Endothelial cell of umbilical vein (primary cell): Measurements from ENCODE around the gene SNAP23. TPM values are rescaled to one million over a fixed set of nuclear protein-coding genes. Genes with fewer than 3 reads are reported as not detected.

Experiments
- BruUV-seq: library from RNA; stranded (reverse); fragments of 400-500 nt; replicated peaks from 2 replicates; lab custom pipeline; 2021; lab: Mats Ljungman, UMichigan
- CTCF ChIA-PET: fragments of 300-600, 350-600 bp; sonication (Branson Sonifier 250); formaldehyde crosslinking; loops from one replicate; lab custom pipeline; 2021; ENCODE audit warnings: antibody characterized with exemption, inconsistent platforms; lab: Charles Lee
- POLR2A ChIA-PET: fragments of 300-600, 350-600 bp; sonication (Branson Sonifier 250); formaldehyde crosslinking; loops from one replicate; lab custom pipeline; 2021; ENCODE audit warnings: antibody characterized with exemption, inconsistent platforms; lab: Charles Lee
- DNase-seq: peaks from one replicate; pipeline ENCODE4 v3.0.0-alpha.2; 2011; ENCODE audit warnings: low read depth, low spot score
- FAIRE-seq: peaks from 2 replicates; lab custom pipeline; 2011; peaks lifted over from hg19 to GRCh38; lab: Jason Lieb, UNC
- H2AFZ ChIP-seq: 2 replicates; pipeline ENCODE4 v1.6.0; 2012; ENCODE audit warnings: low read depth, low read length, control low read depth, inconsistent platforms
- H3K27ac ChIP-seq: 2 replicates; pipeline ENCODE4 v1.5.1; 2011; ENCODE audit warnings: low read depth, mild to moderate bottlenecking, control low read depth, low read length, moderate library complexity; ENCODE audit not compliant: insufficient read depth
- H3K27me3 ChIP-seq, 2 experiments: 2 replicates each; pipeline versions ENCODE4 v1.6.0 to v1.6.1; 2011; ENCODE audit warnings: low read length in 2 of 2, mixed read lengths in 1 of 2; ENCODE audit not compliant: control insufficient read depth in 2 of 2, insufficient read depth in 2 of 2
- H3K36me3 ChIP-seq, 2 experiments: 2 replicates in 1 of 2; 3 replicates in 1 of 2; pipeline ENCODE4 v1.5.1; 2011; ENCODE audit warnings: low read length in 2 of 2, mild to moderate bottlenecking in 1 of 2, moderate library complexity in 1 of 2; ENCODE audit not compliant: control insufficient read depth in 2 of 2, insufficient read depth in 2 of 2; ENCODE audit errors: extremely low read depth in 1 of 2
- H3K4me1 ChIP-seq: 3 replicates; pipeline ENCODE4 v1.5.1; 2011; ENCODE audit warnings: mild to moderate bottlenecking, low read length; ENCODE audit not compliant: control insufficient read depth, insufficient read depth; ENCODE audit errors: extremely low read depth
- H3K4me2 ChIP-seq: 2 replicates; pipeline ENCODE4 v1.6.1; 2011; ENCODE audit warnings: low read length, control low read depth, mixed read lengths; ENCODE audit not compliant: insufficient read depth
- H3K4me3 ChIP-seq, 3 experiments: fragments of 200-600 bp in 1 of 3; sonication (generic), shearing (Covaris generic) in 1 of 3; replicated peaks in 1 of 3; 2 replicates each; pipeline ENCODE4 v1.5.1; 2011 to 2016; ENCODE audit warnings: control low read depth in 3 of 3, low read length in 3 of 3, mild to moderate bottlenecking in 2 of 3, inconsistent platforms in 1 of 3, low read depth in 1 of 3, moderate library complexity in 1 of 3; ENCODE audit not compliant: insufficient read depth in 1 of 3
- H3K79me2 ChIP-seq: 2 replicates; pipeline ENCODE4 v1.6.0; 2012; ENCODE audit warnings: low read length, inconsistent platforms; ENCODE audit not compliant: control insufficient read depth, insufficient read depth
- H3K9ac ChIP-seq: replicated peaks from 2 replicates; pipeline ENCODE3; 2011; ENCODE audit warnings: low read length, control low read depth; ENCODE audit not compliant: insufficient read depth; ENCODE audit errors: extremely low read depth
- H3K9me1 ChIP-seq: replicated peaks from 3 replicates; pipeline ENCODE4 v1.6.0; 2011; ENCODE audit warnings: mild to moderate bottlenecking, low read length; ENCODE audit not compliant: control insufficient read depth, insufficient read depth; ENCODE audit errors: extremely low read depth
- H3K9me3 ChIP-seq: replicated peaks from 2 replicates; pipeline ENCODE4 v1.5.1; 2012; ENCODE audit warnings: low read length, inconsistent platforms; ENCODE audit not compliant: control insufficient read depth, insufficient read depth
- H4K20me1 ChIP-seq: replicated peaks from 2 replicates; pipeline ENCODE3; 2011; ENCODE audit warnings: mild to moderate bottlenecking, low read length; ENCODE audit not compliant: control insufficient read depth, insufficient read depth; ENCODE audit errors: extremely low read depth
- EZH2 ChIP-seq: IDR thresholded peaks from 2 replicates; pipeline ENCODE4 v1.6.1; 2012; ENCODE audit warnings: borderline replicate concordance, low read depth, mild to moderate bottlenecking, moderate library complexity, low read length, inconsistent platforms; ENCODE audit not compliant: severe bottlenecking
- GATA2 ChIP-seq: IDR thresholded peaks from 2 replicates; pipeline ENCODE4 v1.7.0; 2011; ENCODE audit warnings: low read depth, mild to moderate bottlenecking, moderate library complexity, mixed read lengths, low read length; ENCODE audit not compliant: insufficient read length, insufficient read depth
- JUN ChIP-seq: IDR thresholded peaks from 2 replicates; pipeline ENCODE4 v1.6.1; 2011; ENCODE audit warnings: borderline replicate concordance, low read depth; ENCODE audit not compliant: insufficient read length, insufficient read depth
- POLR2AphosphoS5 ChIP-seq: IDR thresholded peaks from 2 replicates; pipeline ENCODE4 v1.6.1; 2012; ENCODE audit warnings: low read depth, mild to moderate bottlenecking, control low read depth, low read length, moderate library complexity; ENCODE audit not compliant: insufficient read depth
- dilution Hi-C: fragments of 300-500 bp; cut with MboI; formaldehyde crosslinking; loops from one replicate; pipeline ENCODE4 v1.15.0; 2019; ENCODE audit warnings: low sequenced_read_pairs; ENCODE audit not compliant: extremely low pct_ligation_motif_present
- intact Hi-C: fragments of 100-400 bp; cut with micrococcal nuclease; formaldehyde crosslinking; loops from one replicate; pipeline ENCODE4 v1.10.0; 2022
- polyA plus RNA-seq, 4 experiments: library from polyadenylated mRNA; depleted of rRNA in 3 of 4; stranded (reverse) in 3 of 4; unstranded in 1 of 4; fragments of >200 nt; gene quantifications; 2 replicates each; pipeline versions ENCODE4 v1.2.1 to v1.2.3, GENCODE V29; 2011 to 2012; ENCODE audit warnings: missing spikeins in 1 of 4
- total RNA-seq: library from RNA; stranded (reverse); gene quantifications from 2 replicates; pipeline ENCODE4 v1.2.3, GENCODE V29; 2021
- TF ChIP-seq, protein P1 (sequence below): IDR thresholded peaks from 2 replicates; pipeline ENCODE4 v1.6.1; 2011; ENCODE audit not compliant: insufficient read depth, insufficient read length
- TF ChIP-seq, protein P2 (sequence below), 2 donors: IDR thresholded peaks; 1 replicate in 1 of 2; 2 replicates in 1 of 2; pipeline ENCODE4 v1.5.1; 2011; ENCODE audit warnings: low read length in 2 of 2, mild to moderate bottlenecking in 2 of 2, moderate library complexity in 2 of 2, control low read depth in 1 of 2, inconsistent platforms in 1 of 2, low read depth in 1 of 2; ENCODE audit not compliant: insufficient read depth in 1 of 2; ENCODE audit errors: extremely low read depth in 1 of 2

SNAP23 gene
- total and polyA plus RNA-seq, 2 donors (not counting 3 experiments of a cell fraction or from before 2014, with no cell fraction given) = 141 to 152 TPM

- no peaks in the 10 kb centered on the region for H4K20me1 ChIP-seq
- H3K36me3 ChIP-seq = peaks cover 21 to 27% of the 10 kb centered on the region in 2 experiments
- ChIA-PET POLR2A (no interaction called here), CTCF (interaction anchor here (1.5 to 1.6 kb wide), 2 partner anchors 22 to 26 kb away, joined by 3 to 4 read pairs; no protein-coding TSS in a partner anchor)
- intact Hi-C loops = no loop called here
- no peak overlapping the region for H3K4me3 ChIP-seq
- no TSS peak for BruUV-seq
- no peak overlapping the region for H3K9ac ChIP-seq
- H3K27ac ChIP-seq = no peak overlapping the region
- H3K79me2 ChIP-seq = peaks cover 9% of the 10 kb centered on the region
- H3K9me1 ChIP-seq = no peaks in the 10 kb centered on the region
- H2AFZ ChIP-seq = no peak overlapping the region
- no peaks in the 10 kb centered on the region for H3K4me1 ChIP-seq
- DNase-seq = no peak
- H3K27me3 ChIP-seq = no peaks in the 10 kb centered on the region
- no peak overlapping the region for H3K4me2 ChIP-seq
- FAIRE-seq = no peak
- no peak for TF ChIP-seq EZH2
- TF ChIP-seq POLR2AphosphoS5 = no peak
- no peaks in the 10 kb centered on the region for H3K9me3 ChIP-seq
- dilution Hi-C loops = no loop called here
These were observed 45.5 kb upstream of the SNAP23 start for GRCh38 chr15:42449770-42450424.

GRCh38 chr15:42450425-42450790, 45.0 kb upstream of the SNAP23 start:
- FAIRE-seq (no peak), DNase-seq (no peak)
- H3K9ac ChIP-seq = no peak overlapping the region
- intact Hi-C loops = no loop called here
- TF ChIP-seq, protein P1, sequence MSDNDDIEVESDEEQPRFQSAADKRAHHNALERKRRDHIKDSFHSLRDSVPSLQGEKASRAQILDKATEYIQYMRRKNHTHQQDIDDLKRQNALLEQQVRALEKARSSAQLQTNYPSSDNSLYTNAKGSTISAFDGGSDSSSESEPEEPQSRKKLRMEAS = no peak
- TF ChIP-seq EZH2 (no peak), GATA2 (no peak), JUN (no peak)
- TF ChIP-seq, protein P2, sequence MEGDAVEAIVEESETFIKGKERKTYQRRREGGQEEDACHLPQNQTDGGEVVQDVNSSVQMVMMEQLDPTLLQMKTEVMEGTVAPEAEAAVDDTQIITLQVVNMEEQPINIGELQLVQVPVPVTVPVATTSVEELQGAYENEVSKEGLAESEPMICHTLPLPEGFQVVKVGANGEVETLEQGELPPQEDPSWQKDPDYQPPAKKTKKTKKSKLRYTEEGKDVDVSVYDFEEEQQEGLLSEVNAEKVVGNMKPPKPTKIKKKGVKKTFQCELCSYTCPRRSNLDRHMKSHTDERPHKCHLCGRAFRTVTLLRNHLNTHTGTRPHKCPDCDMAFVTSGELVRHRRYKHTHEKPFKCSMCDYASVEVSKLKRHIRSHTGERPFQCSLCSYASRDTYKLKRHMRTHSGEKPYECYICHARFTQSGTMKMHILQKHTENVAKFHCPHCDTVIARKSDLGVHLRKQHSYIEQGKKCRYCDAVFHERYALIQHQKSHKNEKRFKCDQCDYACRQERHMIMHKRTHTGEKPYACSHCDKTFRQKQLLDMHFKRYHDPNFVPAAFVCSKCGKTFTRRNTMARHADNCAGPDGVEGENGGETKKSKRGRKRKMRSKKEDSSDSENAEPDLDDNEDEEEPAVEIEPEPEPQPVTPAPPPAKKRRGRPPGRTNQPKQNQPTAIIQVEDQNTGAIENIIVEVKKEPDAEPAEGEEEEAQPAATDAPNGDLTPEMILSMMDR (IDR thresholded peaks at IDR 0.05; ENCODE audit: extremely low read depth in 1 of 2, insufficient read depth in 1 of 2, low read depth in 1 of 2, low read length in 2 of 2) = no peak
- no peaks in the 10 kb centered on the region for H3K9me3 ChIP-seq
- BruUV-seq = no TSS peak
- H3K36me3 ChIP-seq = peaks cover 21 to 24% of the 10 kb centered on the region in 2 experiments
- no peak overlapping the region for H3K4me2 ChIP-seq
- peaks cover 9% of the 10 kb centered on the region for H3K79me2 ChIP-seq
- H2AFZ ChIP-seq = no peak overlapping the region
- H3K27me3 ChIP-seq = no peaks in the 10 kb centered on the region
- H3K9me1 ChIP-seq = no peaks in the 10 kb centered on the region
- no peak overlapping the region for H3K27ac ChIP-seq
- CTCF ChIA-PET = interaction anchor here (1.6 kb wide), 1 partner anchor 26 kb away, joined by 3 read pairs; no protein-coding TSS in a partner anchor
- no peaks in the 10 kb centered on the region for H3K4me1 ChIP-seq
- H3K4me3 ChIP-seq = no peak overlapping the region
- POLR2A ChIA-PET = no interaction called here
- dilution Hi-C loops = no loop called here
- no peaks in the 10 kb centered on the region for H4K20me1 ChIP-seq
